GM19099 (cell line): Measurements from ENCODE around the gene FOXK1.

ENCODE experiments used
- POLR2A ChIP-seq: IDR thresholded peaks from 3 replicates; pipeline ENCODE4 v1.6.1; 2011; ENCODE audit warnings: low read depth; ENCODE audit not compliant: insufficient read length; ENCODE audit errors: extremely low read depth

Gene FOXK1

DNA sequence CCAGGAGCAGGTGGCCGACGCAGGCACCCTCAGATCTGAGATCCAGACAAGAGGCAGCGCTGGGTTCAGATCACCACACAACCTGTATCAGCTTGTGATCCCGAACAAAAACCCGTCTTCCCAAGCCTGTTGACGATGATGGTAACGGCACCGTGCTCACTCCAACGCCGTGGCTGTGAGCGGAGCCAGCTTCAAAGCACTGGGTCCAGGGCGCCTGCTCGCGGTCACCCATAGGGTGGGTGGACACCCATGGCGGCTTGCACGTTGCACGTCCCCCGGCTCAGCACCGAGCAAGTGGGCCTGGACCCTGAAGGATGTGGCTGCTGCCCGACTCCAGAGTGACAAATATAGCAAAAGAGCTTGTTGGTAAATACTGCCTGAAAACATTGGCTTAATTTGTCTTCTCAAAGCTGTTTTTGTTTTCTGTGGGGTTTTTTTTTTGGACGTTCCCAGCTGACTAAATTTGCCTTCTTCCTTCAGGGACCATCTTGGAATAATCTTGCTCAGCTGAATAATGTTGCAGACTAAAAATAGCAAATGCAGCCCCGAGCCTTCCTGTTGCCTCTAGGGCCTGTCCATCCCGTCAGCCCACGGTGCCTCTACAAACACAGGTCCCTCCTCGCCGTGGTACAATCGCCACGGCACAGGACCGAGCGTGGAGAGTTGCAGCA is 41.0 kb downstream of the FOXK1 start:
- TF ChIP-seq POLR2A = no peak

DNA sequence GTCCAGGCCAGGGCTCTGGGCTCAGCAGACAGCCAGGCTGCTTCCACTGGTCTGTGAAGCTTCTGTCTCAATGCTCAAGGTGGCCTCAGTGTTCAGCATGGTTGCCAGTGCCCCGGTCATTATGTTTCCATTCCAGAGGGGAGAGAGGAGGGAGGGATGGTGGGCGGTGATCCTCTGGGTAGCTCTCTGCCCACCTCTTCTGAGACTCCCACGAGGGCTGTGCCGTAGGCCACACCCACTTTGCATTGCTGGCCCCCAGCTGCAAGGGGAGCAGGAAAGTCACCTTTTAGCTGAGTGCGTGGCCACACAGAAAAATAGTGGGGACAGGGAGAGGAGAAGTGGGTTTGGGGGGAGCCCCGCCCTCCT is 42.5 kb downstream of the FOXK1 start:
- no peak for TF ChIP-seq POLR2A

- peak; percentile 31 for TF ChIP-seq POLR2A
Measured at GRCh38 chr7:4725014-4725849, 43.1 kb downstream of the FOXK1 start.

DNA sequence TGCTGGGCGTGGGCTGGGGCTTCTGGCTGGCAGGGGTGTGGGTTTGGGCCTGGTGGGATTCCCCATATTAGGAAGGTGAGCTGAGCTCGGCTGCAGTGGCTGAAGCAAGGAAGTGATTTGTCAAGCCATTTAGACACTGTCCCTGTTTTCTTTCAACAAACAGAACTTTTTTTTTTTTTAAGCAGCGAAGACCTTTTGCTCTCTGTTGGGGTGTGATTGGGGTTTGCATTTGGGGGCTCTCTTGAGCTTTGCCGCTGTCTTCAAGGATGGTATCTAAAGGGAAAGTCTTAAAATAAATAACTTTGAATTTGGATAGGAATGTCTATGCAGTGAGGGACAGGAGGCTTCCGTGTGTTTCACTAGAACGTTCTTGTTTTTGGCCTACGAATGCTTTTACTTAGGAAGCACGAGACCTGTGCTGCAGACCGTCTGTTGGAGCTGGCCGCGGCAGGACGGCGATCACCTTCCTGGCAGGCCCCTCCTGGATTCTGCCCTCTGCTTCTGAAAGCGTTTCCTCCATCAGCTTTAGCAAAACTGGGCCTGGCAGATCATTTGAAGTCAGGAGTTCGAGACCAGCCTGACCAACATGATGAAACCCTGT is 43.9 kb downstream of the FOXK1 start:
- no peak for TF ChIP-seq POLR2A

DNA sequence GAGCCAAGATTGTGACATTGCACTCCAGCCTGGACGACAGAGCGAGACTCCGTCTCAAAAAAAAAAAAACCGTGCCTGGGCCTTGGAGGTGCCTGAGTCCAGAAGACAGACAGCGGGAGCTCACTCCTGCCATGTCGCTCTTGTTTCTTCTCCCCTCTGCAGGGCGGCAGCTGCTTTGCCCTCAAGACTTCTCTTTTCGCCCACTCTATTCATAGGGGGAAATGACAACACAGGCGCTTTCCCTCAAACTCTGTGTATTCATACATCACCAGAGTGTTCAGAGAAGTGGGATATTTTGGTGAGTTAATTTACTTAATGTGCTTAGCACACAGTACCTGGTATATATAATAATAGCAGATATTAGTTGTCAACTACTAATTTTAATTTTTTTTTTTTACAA is 44.5 kb downstream of the FOXK1 start:
- no peak for TF ChIP-seq POLR2A

GRCh38 chr7:4727914-4728705 is 46.0 kb downstream of the FOXK1 start:
- no peak for TF ChIP-seq POLR2A

- TF ChIP-seq POLR2A = no peak
Measured at GRCh38 chr7:4729266-4729665, 47.2 kb downstream of the FOXK1 start.

DNA sequence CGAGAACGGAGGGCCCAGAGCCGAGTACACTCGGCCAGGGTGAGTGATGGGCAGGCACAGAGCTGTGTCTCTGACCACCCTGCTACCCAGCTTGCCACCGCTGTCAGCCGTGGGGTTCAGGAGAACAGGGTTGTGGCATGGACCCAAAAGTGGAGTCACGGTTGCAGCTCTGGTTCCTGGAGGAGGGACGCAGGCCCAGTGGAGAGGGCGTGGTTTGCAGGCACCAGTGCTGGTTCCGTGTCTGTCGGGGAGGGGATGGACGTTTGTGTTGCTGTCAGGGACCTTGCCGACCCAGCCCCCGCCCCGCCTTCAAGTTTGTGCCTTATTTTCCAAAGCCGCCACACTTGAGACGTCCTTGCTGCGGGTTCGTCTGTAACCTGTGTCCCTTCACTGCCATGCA is 48.2 kb downstream of the FOXK1 start:
- TF ChIP-seq POLR2A = no peak

GRCh38 chr7:4730971-4731370 is 48.9 kb downstream of the FOXK1 start:
- TF ChIP-seq POLR2A = no peak

DNA sequence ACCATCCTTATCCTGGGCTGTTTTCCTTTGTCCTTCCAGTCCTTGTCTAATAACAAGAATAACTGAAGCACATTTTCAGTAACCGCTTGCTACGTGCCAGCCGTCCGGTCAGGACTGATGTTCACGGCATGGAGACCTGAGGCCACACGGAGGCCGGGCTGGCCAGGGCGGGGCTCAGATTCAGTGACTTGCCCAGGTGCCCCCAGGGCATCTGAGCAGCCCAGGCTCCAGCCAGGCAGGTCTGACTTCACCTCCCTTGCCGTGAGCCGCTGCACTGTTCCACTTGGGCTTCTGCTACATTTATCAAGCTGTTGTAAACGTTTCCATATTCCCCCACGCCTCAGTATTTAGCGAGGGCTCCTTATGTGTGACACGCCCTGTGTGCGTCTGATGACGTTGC is 49.7 kb downstream of the FOXK1 start:
- no peak for TF ChIP-seq POLR2A

- TF ChIP-seq POLR2A = no peak
Measured at GRCh38 chr7:4733936-4734528, 51.9 kb downstream of the FOXK1 start.

DNA sequence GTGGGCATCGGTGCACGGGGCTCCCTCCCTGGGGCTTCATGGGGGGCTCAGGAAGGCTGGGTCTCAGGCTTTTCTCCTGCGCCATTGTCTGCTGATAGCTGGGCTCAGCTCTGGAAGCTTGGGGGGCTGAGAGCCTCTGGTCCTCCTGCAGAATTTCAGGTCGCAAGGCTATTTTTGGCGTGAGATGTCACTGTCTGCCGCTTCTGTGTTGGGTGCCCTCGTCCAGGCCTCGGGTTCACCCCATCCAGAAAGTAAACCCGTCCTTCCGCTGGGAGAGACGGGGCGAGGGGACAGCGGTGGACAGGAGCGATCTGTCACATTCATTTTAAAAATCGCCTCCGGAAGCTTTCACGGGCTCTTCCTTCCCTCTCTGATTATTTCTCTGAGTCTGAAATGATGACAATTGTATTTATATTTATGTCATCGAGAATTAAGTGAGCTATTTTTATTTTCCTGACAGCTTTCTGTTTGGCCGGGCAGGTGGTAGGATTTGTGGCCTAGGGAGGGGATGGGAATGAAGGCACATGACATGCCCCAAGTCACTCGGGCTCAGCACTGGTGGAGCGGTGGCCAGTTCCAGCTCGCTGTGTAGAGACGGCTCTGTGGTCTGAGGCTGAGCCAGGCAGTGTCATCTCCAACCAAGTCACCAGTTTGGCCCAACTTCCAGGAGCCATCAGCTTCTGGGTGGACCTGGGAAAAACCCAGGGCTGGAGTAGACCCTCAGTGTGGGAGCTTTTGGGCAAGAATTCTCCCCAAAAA is 52.7 kb downstream of the FOXK1 start:
- no peak for TF ChIP-seq POLR2A

DNA sequence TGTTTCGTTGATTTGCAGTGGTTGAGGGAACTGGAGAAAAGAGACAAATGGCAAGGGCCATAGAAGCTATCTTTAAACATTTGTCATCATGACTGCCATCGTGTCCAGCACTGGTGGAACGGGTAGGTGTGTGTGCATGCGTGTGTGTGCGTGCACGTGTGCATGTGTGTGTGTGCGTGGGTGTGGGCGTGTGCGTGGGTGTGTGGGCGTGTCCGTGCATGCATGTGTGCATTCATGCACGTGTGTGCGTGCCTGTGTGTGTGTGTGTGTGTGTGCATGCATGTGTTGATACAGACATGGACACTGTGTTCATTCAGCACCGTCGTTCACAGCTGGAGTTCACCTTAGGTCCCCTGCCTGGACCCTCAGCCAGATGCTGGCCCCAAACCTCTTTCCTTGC is 55.2 kb downstream of the FOXK1 start:
- TF ChIP-seq POLR2A = no peak
